ENCODE measurements around the gene RREB1. TPM values are rescaled to one million over a fixed set of nuclear protein-coding genes. Genes with fewer than 3 reads are reported as not detected.

Gene RREB1
- total RNA-seq, 1 experiment from 2014 or later: 35.8 TPM

DNA sequence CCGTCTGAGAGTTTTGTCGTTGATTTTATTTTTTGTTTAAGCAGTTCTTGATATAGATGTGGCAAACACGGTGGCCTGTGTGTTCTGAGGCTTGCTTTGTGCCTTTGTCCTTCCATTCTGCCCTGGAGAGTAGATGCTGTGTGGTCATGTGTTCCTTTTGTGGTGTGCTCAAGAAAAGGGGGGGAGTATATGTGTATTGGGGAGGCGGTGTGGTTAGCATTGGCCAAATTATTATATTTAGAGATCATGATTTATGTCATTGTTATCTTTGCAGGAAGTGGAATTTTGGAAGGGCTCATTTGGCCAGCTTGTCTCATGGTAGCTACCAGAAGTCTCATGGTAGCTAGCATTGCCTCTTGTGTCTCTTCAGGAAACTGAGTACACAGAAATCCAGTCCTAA, 16.4 kb downstream of the RREB1 start:
- no peak overlapping the region for H4K91ac ChIP-seq (ENCODE audit: insufficient read length, low read depth, low read length)
- H3K56ac ChIP-seq (ENCODE audit: insufficient read length, low read depth, low read length): no peak overlapping the region
- no peaks in the 10 kb centered on the region; the same call in 1 of the 2 replicates for H3K4me1 ChIP-seq (ENCODE audit: insufficient read depth, low read length)
- H2AK5ac ChIP-seq (ENCODE audit: insufficient read length, low read length): no peak overlapping the region
- no peak overlapping the region for H2BK120ac ChIP-seq (ENCODE audit: low read depth, low read length, poor library complexity, severe bottlenecking)
- no peak overlapping the region for H2BK5ac ChIP-seq (ENCODE audit: insufficient read length, low read length)
- TF ChIP-seq, protein P1, sequence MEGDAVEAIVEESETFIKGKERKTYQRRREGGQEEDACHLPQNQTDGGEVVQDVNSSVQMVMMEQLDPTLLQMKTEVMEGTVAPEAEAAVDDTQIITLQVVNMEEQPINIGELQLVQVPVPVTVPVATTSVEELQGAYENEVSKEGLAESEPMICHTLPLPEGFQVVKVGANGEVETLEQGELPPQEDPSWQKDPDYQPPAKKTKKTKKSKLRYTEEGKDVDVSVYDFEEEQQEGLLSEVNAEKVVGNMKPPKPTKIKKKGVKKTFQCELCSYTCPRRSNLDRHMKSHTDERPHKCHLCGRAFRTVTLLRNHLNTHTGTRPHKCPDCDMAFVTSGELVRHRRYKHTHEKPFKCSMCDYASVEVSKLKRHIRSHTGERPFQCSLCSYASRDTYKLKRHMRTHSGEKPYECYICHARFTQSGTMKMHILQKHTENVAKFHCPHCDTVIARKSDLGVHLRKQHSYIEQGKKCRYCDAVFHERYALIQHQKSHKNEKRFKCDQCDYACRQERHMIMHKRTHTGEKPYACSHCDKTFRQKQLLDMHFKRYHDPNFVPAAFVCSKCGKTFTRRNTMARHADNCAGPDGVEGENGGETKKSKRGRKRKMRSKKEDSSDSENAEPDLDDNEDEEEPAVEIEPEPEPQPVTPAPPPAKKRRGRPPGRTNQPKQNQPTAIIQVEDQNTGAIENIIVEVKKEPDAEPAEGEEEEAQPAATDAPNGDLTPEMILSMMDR (conservative IDR thresholded peaks at IDR 0.05): no peak
- no peaks in the 10 kb centered on the region for H3K9me3 ChIP-seq (ENCODE audit: control insufficient read depth, low read depth, low read length)
- H4K8ac ChIP-seq (replicated peaks; ENCODE audit: insufficient read length, low read depth, low read length): no peak overlapping the region
- H4K20me1 ChIP-seq (ENCODE audit: control insufficient read depth, insufficient read depth, insufficient read length): no peaks in the 10 kb centered on the region
- H2BK20ac ChIP-seq (ENCODE audit: low read depth, low read length, poor library complexity, severe bottlenecking): no peak overlapping the region
- H3K18ac ChIP-seq (ENCODE audit: insufficient read length, low read depth, low read length): no peak overlapping the region
- Mint-ChIP-seq H3K4me3 (no peak overlapping the region), H3K27me3 (ENCODE audit: low read depth) (no peaks in the 10 kb centered on the region), H3K27ac (no peak overlapping the region; a peak in 1 of 7 replicates), H3K36me3 (ENCODE audit: insufficient read depth in 1 of 3, low read depth in 3 of 3) (peaks cover 2 to 14% (median 9%) of the 10 kb centered on the region in 3 experiments; a peak in 5 of 7 replicates), H3K4me1 (peaks cover 30 to 38% of the 10 kb centered on the region in 2 experiments), H3K9me3 (no peaks in the 10 kb centered on the region)
- peaks cover 3% of the 10 kb centered on the region for H3K79me1 ChIP-seq (ENCODE audit: insufficient read depth, low read depth, low read length, poor library complexity, severe bottlenecking)
- no peak overlapping the region for H3K4ac ChIP-seq (ENCODE audit: low read depth, low read length)
- H4K5ac ChIP-seq (ENCODE audit: insufficient read length, low read depth, low read length): no peak overlapping the region
- no peak overlapping the region for H3K23ac ChIP-seq (ENCODE audit: insufficient read length, low read depth, low read length)
- no peak overlapping the region for H3K9ac ChIP-seq (ENCODE audit: extremely low read depth, insufficient read length, low read length)
- no peak overlapping the region for H2AFZ ChIP-seq (ENCODE audit: low read length)
- H3K27ac ChIP-seq (ENCODE audit: insufficient read length, low read depth, low read length): no peak overlapping the region
- H3K27me3 ChIP-seq (ENCODE audit: insufficient read depth, low read length): no peaks in the 10 kb centered on the region
- no peak overlapping the region for H3K14ac ChIP-seq (ENCODE audit: insufficient read depth, low read length)
- no peak overlapping the region for H3T11ph ChIP-seq (ENCODE audit: low read length)
- H3K4me2 ChIP-seq (ENCODE audit: insufficient read depth, insufficient read length, low read length): no peak overlapping the region
- 100% methylated on average over 1 of the region's 4 CpGs for WGBS (ENCODE audit: extremely low coverage, insufficient read length, low lambda C conversion rate)
- no peak overlapping the region for H2BK12ac ChIP-seq (ENCODE audit: insufficient read length, low read depth, low read length)
- no peaks in the 10 kb centered on the region for H3K23me2 ChIP-seq (ENCODE audit: insufficient read length, low read depth, low read length, poor library complexity, severe bottlenecking)
- DNase-seq: no peak
- H2BK15ac ChIP-seq (ENCODE audit: low read depth, low read length): no peak overlapping the region
- peaks cover 16% of the 10 kb centered on the region; the same call in 1 of the 2 replicates for H3K79me2 ChIP-seq (ENCODE audit: insufficient read depth, low read length)

All from H9 (cell line).